ENCODE data around the gene KPNA2.

KPNA2 gene

GRCh38 chr17:68095205-68095811, 59.8 kb downstream of the KPNA2 start:
- no peak for DNase-seq (ENCODE audit: low read depth, low spot score)
- H3K27ac ChIP-seq, result no peak overlapping the region

- DNase-seq (ENCODE audit: low read depth, low spot score), result no peak
- no peak overlapping the region for H3K27ac ChIP-seq
Measured at GRCh38 chr17:68096111-68096510, 60.6 kb downstream of the KPNA2 start.
